Peyer's patch (tissue), 4 donors: Measurements from ENCODE around the gene MGAT3.

Experiments
- CTCF ChIP-seq, 6 experiments: fragments of 450-650 bp in 4 of 6; fragments of 200-600 bp in 2 of 6; sonication (generic) in 1 of 6; IDR thresholded peaks; one replicate each; pipeline ENCODE4 v1.5.1; 2017 to 2019; ENCODE audit warnings: antibody characterized with exemption in 6 of 6, mild to moderate bottlenecking in 3 of 6, moderate library complexity in 1 of 6
- POLR2A ChIP-seq, 2 donors: fragments of 450-650 bp; IDR thresholded peaks; one replicate each; pipeline ENCODE4 v1.5.1; 2017; ENCODE audit warnings: antibody characterized with exemption in 2 of 2, mild to moderate bottlenecking in 2 of 2, moderate library complexity in 2 of 2

DNA sequence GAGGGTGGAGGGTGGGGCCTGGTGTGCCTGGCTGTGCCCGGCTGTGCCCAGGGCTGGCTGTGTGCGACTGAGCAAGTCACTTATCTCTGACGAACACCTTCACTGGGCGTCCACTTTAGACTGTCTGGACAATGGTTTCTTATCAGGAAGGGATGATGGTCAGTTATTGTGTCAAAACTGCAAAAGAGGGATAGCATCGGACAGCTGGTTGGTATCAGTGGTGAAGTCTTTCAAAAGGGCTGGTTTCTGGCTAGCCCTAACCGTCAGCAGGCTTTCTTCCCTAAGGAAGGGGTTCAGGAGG is 4.1 kb upstream of the MGAT3 start:
- TF ChIP-seq CTCF (IDR thresholded peaks at IDR 0.05) (no peak), POLR2A (IDR thresholded peaks at IDR 0.05) (no peak)
